Subcutaneous abdominal adipose tissue (tissue), 5 donors: Measurements from ENCODE around the gene NKX2-4.
A peak's percentile ranks its signal among the peaks of the same experiment; 100 is the strongest.

Source experiments
- H3K27ac ChIP-seq: one replicate; pipeline ENCODE4 v1.7.0; 2013; ENCODE audit warnings: low read depth, mild to moderate bottlenecking, inconsistent platforms, low read length, moderate library complexity
- H3K27me3 ChIP-seq, 5 donors: one replicate each; pipeline ENCODE4 v1.7.0; 2013; ENCODE audit warnings: low read length in 5 of 5, inconsistent platforms in 1 of 5; ENCODE audit not compliant: control insufficient read depth in 5 of 5, insufficient read depth in 4 of 5
- H3K36me3 ChIP-seq, 5 donors: one replicate each; pipeline ENCODE4 v1.7.0; 2013; ENCODE audit warnings: low read length in 5 of 5; ENCODE audit not compliant: control insufficient read depth in 5 of 5, insufficient read depth in 5 of 5
- H3K4me1 ChIP-seq, 5 donors: one replicate each; pipeline ENCODE4 v1.7.0; 2013; ENCODE audit warnings: low read length in 5 of 5, mild to moderate bottlenecking in 3 of 5, moderate library complexity in 1 of 5; ENCODE audit not compliant: control insufficient read depth in 5 of 5, insufficient read depth in 5 of 5
- H3K4me3 ChIP-seq, 5 donors: one replicate each; pipeline ENCODE4 v1.7.0; 2013; ENCODE audit warnings: low read length in 5 of 5, low read depth in 1 of 5
- H3K9ac ChIP-seq, 5 donors: one replicate each; pipeline ENCODE4 v1.7.0; 2013; ENCODE audit warnings: low read length in 5 of 5, mild to moderate bottlenecking in 4 of 5, moderate library complexity in 3 of 5
- H3K9me3 ChIP-seq, 5 donors: one replicate each; pipeline ENCODE4 v1.7.0; 2013; ENCODE audit warnings: low read length in 5 of 5; ENCODE audit not compliant: control insufficient read depth in 5 of 5
- donor health status: healthy.
- donor health status: healthy.
- donor health status: healthy.
- donor health status: healthy.
- donor health status: healthy.

NKX2-4 gene

GRCh38 chr20:21395051-21395665 lies 2.2 kb downstream of the NKX2-4 start:
- peak overlapping the region in 1 of 5 donors; percentile 51 for H3K4me3 ChIP-seq
- H3K9ac ChIP-seq: no peak overlapping the region
- H3K36me3 ChIP-seq: peaks cover 0 to 6% (median 2%) of the 10 kb centered on the region in 5 donors
- peaks cover 50 to 71% (median 66%) of the 10 kb centered on the region in 5 donors for H3K27me3 ChIP-seq
- H3K4me1 ChIP-seq: peaks cover 0 to 25% (median 16%) of the 10 kb centered on the region in 5 donors
- peaks cover 0 to 4% (median 0%) of the 10 kb centered on the region in 5 donors for H3K9me3 ChIP-seq
- no peak overlapping the region for H3K27ac ChIP-seq

GRCh38 chr20:21394551-21394950 lies 2.8 kb downstream of the NKX2-4 start:
- Histone ChIP-seq H3K9me3 (peaks cover 0 to 4% (median 0%) of the 10 kb centered on the region in 5 donors), H3K27ac (no peak overlapping the region), H3K9ac (no peak overlapping the region), H3K4me3 (no peak overlapping the region), H3K36me3 (peaks cover 0 to 11% (median 4%) of the 10 kb centered on the region in 5 donors), H3K27me3 (peaks cover 50 to 65% (median 63%) of the 10 kb centered on the region in 5 donors), H3K4me1 (peaks cover 0 to 25% (median 16%) of the 10 kb centered on the region in 5 donors)

GRCh38 chr20:21393816-21394519 lies 3.4 kb downstream of the NKX2-4 start:
- Histone ChIP-seq H3K4me1 (peaks cover 0 to 25% (median 17%) of the 10 kb centered on the region in 5 donors), H3K9ac (no peak overlapping the region), H3K27me3 (peaks cover 48 to 62% (median 58%) of the 10 kb centered on the region in 5 donors), H3K36me3 (peaks cover 0 to 16% (median 6%) of the 10 kb centered on the region in 5 donors), H3K27ac (no peak overlapping the region), H3K9me3 (peaks cover 0 to 2% (median 0%) of the 10 kb centered on the region in 5 donors), H3K4me3 (no peak overlapping the region)

- Histone ChIP-seq H3K27ac (no peak overlapping the region), H3K4me3 (no peak overlapping the region), H3K27me3 (peaks cover 42 to 58% (median 52%) of the 10 kb centered on the region in 5 donors), H3K4me1 (peaks cover 0 to 26% (median 25%) of the 10 kb centered on the region in 5 donors), H3K36me3 (peaks cover 0 to 21% (median 6%) of the 10 kb centered on the region in 5 donors), H3K9me3 (no peaks in the 10 kb centered on the region), H3K9ac (no peak overlapping the region)
Observed at GRCh38 chr20:21393166-21393565, 4.2 kb downstream of the NKX2-4 start.

DNA sequence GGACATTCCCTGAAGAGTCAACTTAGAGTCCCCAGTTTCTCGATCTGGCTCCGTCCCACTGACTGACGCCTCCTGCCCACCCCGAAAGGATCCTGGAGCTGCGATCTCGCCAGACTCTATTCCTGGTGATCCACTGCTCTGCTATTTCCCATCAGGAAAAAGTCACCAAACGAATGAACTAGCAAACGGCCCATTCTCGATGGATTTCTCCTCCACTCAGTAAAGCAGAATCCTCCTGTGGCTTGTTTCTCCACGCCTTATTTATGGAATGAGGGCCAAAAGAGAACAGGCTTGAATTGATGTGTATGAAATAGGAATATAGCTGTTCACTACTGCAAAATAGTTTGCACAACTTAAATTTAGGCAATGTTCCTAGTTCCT lies 5.4 kb downstream of the NKX2-4 start:
- Histone ChIP-seq H3K27me3 (peaks cover 34 to 48% (median 41%) of the 10 kb centered on the region in 5 donors), H3K27ac (no peak overlapping the region), H3K9ac (no peak overlapping the region), H3K4me3 (no peak overlapping the region), H3K4me1 (peaks cover 0 to 25% (median 19%) of the 10 kb centered on the region in 5 donors), H3K9me3 (no peaks in the 10 kb centered on the region), H3K36me3 (peaks cover 9 to 28% (median 14%) of the 10 kb centered on the region in 5 donors)

- Histone ChIP-seq H3K27ac (no peak overlapping the region), H3K4me3 (no peak overlapping the region), H3K27me3 (peaks cover 31 to 46% (median 40%) of the 10 kb centered on the region in 5 donors), H3K4me1 (peaks cover 0 to 22% (median 13%) of the 10 kb centered on the region in 5 donors), H3K9me3 (no peaks in the 10 kb centered on the region), H3K9ac (no peak overlapping the region), H3K36me3 (peaks cover 15 to 34% (median 16%) of the 10 kb centered on the region in 5 donors)
Observed at GRCh38 chr20:21391185-21391971, 5.9 kb downstream of the NKX2-4 start.

- H3K4me1 ChIP-seq: peaks cover 0 to 17% (median 7%) of the 10 kb centered on the region in 5 donors
- H3K9me3 ChIP-seq: no peaks in the 10 kb centered on the region
- H3K9ac ChIP-seq: no peak overlapping the region
- H3K27me3 ChIP-seq: peaks cover 26 to 40% (median 34%) of the 10 kb centered on the region in 5 donors
- no peak overlapping the region for H3K27ac ChIP-seq
- H3K4me3 ChIP-seq: no peak overlapping the region
- H3K36me3 ChIP-seq: peaks cover 19 to 40% (median 20%) of the 10 kb centered on the region in 5 donors
Observed at GRCh38 chr20:21390768-21391167, 6.6 kb downstream of the NKX2-4 start.

GRCh38 chr20:21389368-21389767 lies 8.0 kb downstream of the NKX2-4 start:
- Histone ChIP-seq H3K4me3 (no peak overlapping the region), H3K36me3 (peaks cover 22 to 45% (median 23%) of the 10 kb centered on the region in 5 donors), H3K9ac (no peak overlapping the region), H3K4me1 (peaks cover 0 to 15% (median 4%) of the 10 kb centered on the region in 5 donors), H3K27ac (no peak overlapping the region), H3K9me3 (no peaks in the 10 kb centered on the region), H3K27me3 (peaks cover 16 to 28% (median 23%) of the 10 kb centered on the region in 5 donors)

- H3K4me3 ChIP-seq: no peak overlapping the region
- H3K27me3 ChIP-seq: peaks cover 12 to 20% (median 18%) of the 10 kb centered on the region in 5 donors
- peaks cover 28 to 53% (median 30%) of the 10 kb centered on the region in 5 donors for H3K36me3 ChIP-seq
- no peak overlapping the region for H3K9ac ChIP-seq
- no peaks in the 10 kb centered on the region for H3K9me3 ChIP-seq
- H3K4me1 ChIP-seq: peaks cover 0 to 15% (median 4%) of the 10 kb centered on the region in 5 donors
- H3K27ac ChIP-seq: no peak overlapping the region
Observed at GRCh38 chr20:21388566-21388965, 8.8 kb downstream of the NKX2-4 start.
